ENCODE data around the gene CNIH3.

DNA sequence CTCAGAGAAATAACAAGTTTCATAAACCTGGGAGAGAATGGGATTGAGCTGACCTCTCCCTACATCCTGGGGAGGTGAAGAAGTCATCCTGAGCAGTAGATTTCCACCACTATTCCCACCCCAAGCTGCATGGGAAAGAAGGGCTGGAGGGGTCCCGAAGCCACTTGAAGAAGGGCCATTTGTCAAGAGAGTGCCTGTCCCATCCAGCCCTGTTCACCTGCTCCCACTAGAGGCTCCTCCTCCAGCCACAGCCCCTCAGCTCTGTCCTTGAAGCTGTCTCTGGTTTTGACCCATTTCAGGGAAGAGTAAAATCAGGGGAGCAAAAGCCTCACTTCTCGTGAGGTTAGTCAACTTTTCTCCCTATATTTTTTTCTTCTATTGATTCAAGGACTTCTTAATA, 157.5 kb downstream of the CNIH3 start:
- TF ChIP-seq EZH2 (IDR thresholded peaks at IDR 0.05) = no peak
- TF ChIP-seq, protein P1, sequence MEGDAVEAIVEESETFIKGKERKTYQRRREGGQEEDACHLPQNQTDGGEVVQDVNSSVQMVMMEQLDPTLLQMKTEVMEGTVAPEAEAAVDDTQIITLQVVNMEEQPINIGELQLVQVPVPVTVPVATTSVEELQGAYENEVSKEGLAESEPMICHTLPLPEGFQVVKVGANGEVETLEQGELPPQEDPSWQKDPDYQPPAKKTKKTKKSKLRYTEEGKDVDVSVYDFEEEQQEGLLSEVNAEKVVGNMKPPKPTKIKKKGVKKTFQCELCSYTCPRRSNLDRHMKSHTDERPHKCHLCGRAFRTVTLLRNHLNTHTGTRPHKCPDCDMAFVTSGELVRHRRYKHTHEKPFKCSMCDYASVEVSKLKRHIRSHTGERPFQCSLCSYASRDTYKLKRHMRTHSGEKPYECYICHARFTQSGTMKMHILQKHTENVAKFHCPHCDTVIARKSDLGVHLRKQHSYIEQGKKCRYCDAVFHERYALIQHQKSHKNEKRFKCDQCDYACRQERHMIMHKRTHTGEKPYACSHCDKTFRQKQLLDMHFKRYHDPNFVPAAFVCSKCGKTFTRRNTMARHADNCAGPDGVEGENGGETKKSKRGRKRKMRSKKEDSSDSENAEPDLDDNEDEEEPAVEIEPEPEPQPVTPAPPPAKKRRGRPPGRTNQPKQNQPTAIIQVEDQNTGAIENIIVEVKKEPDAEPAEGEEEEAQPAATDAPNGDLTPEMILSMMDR (IDR thresholded peaks at IDR 0.05) = no peak
